SK-N-SH treated with all-trans-retinoic acid at 6 μM for 48 hours (cell line): Measurements from ENCODE around the gene QPCTL.

Experiments used
- ATAC-seq: fragments of 200-7000 bp; cut with Tn5 transposase; 3 replicates; pipeline ENCODE4 v1.9.1; 2020; ENCODE audit warnings: mild to moderate bottlenecking, moderate library complexity
- ARNTL ChIP-seq: fragments of 450-650 bp; formaldehyde crosslinking; IDR thresholded peaks from 2 replicates; pipeline ENCODE4 v1.5.0; 2020; ENCODE audit warnings: low read depth, mild to moderate bottlenecking, moderate library complexity, borderline replicate concordance
- BACH2 ChIP-seq: fragments of 250-450 bp; sonication (Bioruptor Pico); IDR thresholded peaks from 2 replicates; pipeline ENCODE4 v1.9.0; 2021; ENCODE audit warnings: mild to moderate bottlenecking, borderline replicate concordance
- CREB5 ChIP-seq: fragments of 250-450 bp; sonication (Bioruptor Pico); IDR thresholded peaks from 2 replicates; pipeline ENCODE4 v1.5.1; 2020; ENCODE audit warnings: low read depth, mild to moderate bottlenecking, moderate library complexity
- CSDC2 ChIP-seq: fragments of 250-450 bp; sonication (Bioruptor Pico); IDR thresholded peaks from 2 replicates; pipeline ENCODE4 v1.5.0; 2020; ENCODE audit warnings: mild to moderate bottlenecking, moderate library complexity
- CSRNP3 ChIP-seq: fragments of 250-450 bp; sonication (Bioruptor Pico); IDR thresholded peaks from 2 replicates; pipeline ENCODE4 v1.5.1; 2021; ENCODE audit warnings: mild to moderate bottlenecking, moderate library complexity
- ESRRG ChIP-seq: fragments of 250-450 bp; sonication (Bioruptor Pico); IDR thresholded peaks from 2 replicates; pipeline ENCODE4 v1.6.1; 2021; ENCODE audit warnings: mild to moderate bottlenecking
- GLIS3 ChIP-seq: fragments of 250-450 bp; sonication (Bioruptor Pico); IDR thresholded peaks from 2 replicates; pipeline ENCODE4 v1.5.0; 2020; ENCODE audit warnings: mild to moderate bottlenecking, moderate library complexity
- OSR1 ChIP-seq: fragments of 250-450 bp; sonication (Bioruptor Pico); IDR thresholded peaks from 2 replicates; pipeline ENCODE4 v1.8.0; 2022; ENCODE audit warnings: moderate library complexity, mild to moderate bottlenecking, inconsistent platforms
- PATZ1 ChIP-seq: fragments of 250-450 bp; sonication (Bioruptor Pico); IDR thresholded peaks from 2 replicates; pipeline ENCODE4 v1.8.0; 2020; ENCODE audit warnings: mild to moderate bottlenecking, moderate library complexity, borderline replicate concordance
- POU6F1 ChIP-seq: fragments of 250-450 bp; sonication (Bioruptor Pico); IDR thresholded peaks from 2 replicates; pipeline ENCODE4 v1.8.0; 2021; ENCODE audit warnings: low read depth, mild to moderate bottlenecking, moderate library complexity, borderline replicate concordance
- PPARA ChIP-seq: fragments of 250-450 bp; sonication (Bioruptor Pico); IDR thresholded peaks from 2 replicates; pipeline ENCODE4 v1.5.0; 2020; ENCODE audit warnings: mild to moderate bottlenecking, borderline replicate concordance
- RARB ChIP-seq: fragments of 250-450 bp; sonication (Bioruptor Pico); IDR thresholded peaks from 2 replicates; pipeline ENCODE4 v1.8.0; 2021; ENCODE audit warnings: mild to moderate bottlenecking, moderate library complexity
- SNAI2 ChIP-seq: fragments of 250-450 bp; sonication (Bioruptor Pico); IDR thresholded peaks from 2 replicates; pipeline ENCODE4 v1.5.0; 2020; ENCODE audit warnings: mild to moderate bottlenecking, moderate library complexity
- TCF4 ChIP-seq: fragments of 250-450 bp; sonication (Bioruptor Pico); IDR thresholded peaks from 2 replicates; pipeline ENCODE4 v1.8.0; 2021; ENCODE audit warnings: mild to moderate bottlenecking, moderate library complexity, borderline replicate concordance
- TOX ChIP-seq: fragments of 250-450 bp; sonication (Bioruptor Pico); IDR thresholded peaks from 2 replicates; pipeline ENCODE4 v1.8.0; 2021; ENCODE audit warnings: mild to moderate bottlenecking, moderate library complexity, borderline replicate concordance
- TSHZ2 ChIP-seq: fragments of 250-450 bp; sonication (Bioruptor Pico); IDR thresholded peaks from 2 replicates; pipeline ENCODE4 v1.5.0; 2020; ENCODE audit warnings: mild to moderate bottlenecking, moderate library complexity
- ZC3H10 ChIP-seq: fragments of 250-450 bp; sonication (Bioruptor Pico); IDR thresholded peaks from 2 replicates; pipeline ENCODE4 v1.5.1; 2021; ENCODE audit warnings: mild to moderate bottlenecking, moderate library complexity
- ZFP3 ChIP-seq: fragments of 250-450 bp; sonication (Bioruptor Pico); IDR thresholded peaks from 2 replicates; pipeline ENCODE4 v1.5.0; 2020; ENCODE audit warnings: mild to moderate bottlenecking, moderate library complexity
- ZFP30 ChIP-seq: fragments of 450-650 bp; formaldehyde crosslinking; IDR thresholded peaks from 2 replicates; pipeline ENCODE4 v1.5.0; 2022; ENCODE audit warnings: mild to moderate bottlenecking, moderate library complexity
- ZNF565 ChIP-seq: fragments of 450-650 bp; formaldehyde crosslinking; conservative IDR thresholded peaks from 2 replicates; pipeline ENCODE4 v1.5.0; 2020; ENCODE audit warnings: low read depth, mild to moderate bottlenecking, moderate library complexity
- ZNF70 ChIP-seq: fragments of 450-650 bp; formaldehyde crosslinking; IDR thresholded peaks from 2 replicates; pipeline ENCODE4 v1.5.0; 2020; ENCODE audit warnings: mild to moderate bottlenecking, moderate library complexity
- ZNF8 ChIP-seq: fragments of 450-650 bp; formaldehyde crosslinking; IDR thresholded peaks from 2 replicates; pipeline ENCODE4 v1.5.0; 2020; ENCODE audit warnings: mild to moderate bottlenecking, moderate library complexity

QPCTL gene

GRCh38 chr19:45745606-45746005, 53.1 kb downstream of the QPCTL start:
- no peak for TF ChIP-seq ARNTL (CRISPR knock-in tag)
- TF ChIP-seq PATZ1, result no peak
- no peak for TF ChIP-seq ZNF565 (CRISPR knock-in tag)
- no peak for TF ChIP-seq TSHZ2 (CRISPR knock-in tag)
- no peak for TF ChIP-seq ZC3H10 (CRISPR knock-in tag)
- no peak for TF ChIP-seq CREB5
- TF ChIP-seq ZNF70 (CRISPR knock-in tag), result no peak
- no peak for TF ChIP-seq PPARA (CRISPR knock-in tag)
- TF ChIP-seq POU6F1, result no peak
- TF ChIP-seq ZNF8 (CRISPR knock-in tag), result no peak
- TF ChIP-seq ZFP3 (CRISPR knock-in tag), result no peak
- TF ChIP-seq TOX (CRISPR knock-in tag), result no peak
- no peak for TF ChIP-seq SNAI2 (CRISPR knock-in tag)
- ATAC-seq, result no peak

- ATAC-seq, result no peak
- TF ChIP-seq ZNF8 (CRISPR knock-in tag) (no peak), ZNF70 (CRISPR knock-in tag) (no peak), RARB (no peak), ZNF565 (CRISPR knock-in tag) (no peak), CSRNP3 (no peak), CSDC2 (CRISPR knock-in tag) (no peak), ESRRG (CRISPR knock-in tag) (no peak), GLIS3 (CRISPR knock-in tag) (no peak), TSHZ2 (CRISPR knock-in tag) (no peak), TCF4 (CRISPR knock-in tag) (no peak), ZFP30 (CRISPR knock-in tag) (no peak), POU6F1 (no peak), PATZ1 (no peak), ARNTL (CRISPR knock-in tag) (no peak), TOX (CRISPR knock-in tag) (no peak), CREB5 (no peak), OSR1 (CRISPR knock-in tag) (no peak), SNAI2 (CRISPR knock-in tag) (no peak), BACH2 (no peak), ZFP3 (CRISPR knock-in tag) (no peak)
- TF ChIP-seq, all 23 proteins: peak for 0
These were observed 54.4 kb downstream of the QPCTL start for GRCh38 chr19:45746866-45747265.
